H1 (cell line): ENCODE data around the gene FKBP2. TPM values are rescaled to one million over a fixed set of nuclear protein-coding genes. Genes with fewer than 3 reads are reported as not detected.

Source experiments
- ASH2L ChIP-seq: fragments of 200-600, 300-600 bp; sonication (generic); IDR thresholded peaks from one replicate; pipeline ENCODE4 v1.7.1; 2017; ENCODE audit warnings: low read length
- ATF2 ChIP-seq: IDR thresholded peaks from 2 replicates; pipeline ENCODE4 v1.6.1; 2012; ENCODE audit warnings: low read length, inconsistent platforms
- ATF3 ChIP-seq: IDR thresholded peaks from 2 replicates; pipeline ENCODE4 v1.6.1; 2011; ENCODE audit warnings: low read depth, mild to moderate bottlenecking, low read length; ENCODE audit not compliant: insufficient read depth
- BACH1 ChIP-seq: IDR thresholded peaks from 2 replicates; pipeline ENCODE4 v1.6.1; 2012; ENCODE audit warnings: low read length, improper control_type of control experiment
- CREB1 ChIP-seq: IDR thresholded peaks from 2 replicates; pipeline ENCODE4 v1.6.1; 2012; ENCODE audit warnings: inconsistent platforms
- E2F6 ChIP-seq: IDR thresholded peaks from 2 replicates; pipeline ENCODE4 v1.6.1; 2012; ENCODE audit warnings: inconsistent platforms
- EGR1 ChIP-seq: IDR thresholded peaks from 2 replicates; pipeline ENCODE4 v1.6.1; 2011; ENCODE audit warnings: low read depth, low read length, borderline replicate concordance
- GABPA ChIP-seq: IDR thresholded peaks from 2 replicates; pipeline ENCODE4 v1.6.1; 2011; ENCODE audit warnings: mild to moderate bottlenecking, low read length, moderate library complexity, borderline replicate concordance; ENCODE audit not compliant: insufficient read depth
- GTF2F1 ChIP-seq: IDR thresholded peaks from 2 replicates; pipeline ENCODE4 v1.6.1; 2012; ENCODE audit warnings: low read depth, low read length, improper control_type of control experiment, borderline replicate concordance
- KDM4A ChIP-seq: IDR thresholded peaks from one replicate; pipeline ENCODE4 v1.7.1; 2012; ENCODE audit warnings: low read depth, mild to moderate bottlenecking, moderate library complexity, low read length, inconsistent platforms; ENCODE audit not compliant: severe bottlenecking
- MAX ChIP-seq: IDR thresholded peaks from 2 replicates; pipeline ENCODE4 v1.6.1; 2012; ENCODE audit warnings: inconsistent platforms
- NANOG ChIP-seq: IDR thresholded peaks from 2 replicates; pipeline ENCODE4 v1.6.1; 2011; ENCODE audit warnings: low read length, low read depth, mild to moderate bottlenecking, inconsistent platforms; ENCODE audit not compliant: insufficient read depth, poor library complexity, severe bottlenecking
- NRF1 ChIP-seq: IDR thresholded peaks from 2 replicates; pipeline ENCODE4 v1.6.1; 2011; ENCODE audit warnings: mild to moderate bottlenecking, low read depth, low read length, improper control_type of control experiment
- PHF8 ChIP-seq: fragments of 200-600 bp; sonication (generic); conservative IDR thresholded peaks from 2 replicates; pipeline ENCODE4 v1.7.1; 2012; ENCODE audit warnings: low read depth, mild to moderate bottlenecking, inconsistent platforms, low read length, moderate library complexity
- POU5F1 ChIP-seq: IDR thresholded peaks from 2 replicates; pipeline ENCODE4 v1.6.1; 2011; ENCODE audit warnings: low read depth, mild to moderate bottlenecking, low read length, moderate library complexity
- RNF2 ChIP-seq: fragments of 200-900, 300-1000 bp; sonication (generic); IDR thresholded peaks from 2 replicates; pipeline ENCODE4 v1.7.1; 2016; ENCODE audit warnings: borderline replicate concordance, low read depth, mild to moderate bottlenecking, antibody characterized with exemption, low read length; ENCODE audit not compliant: poor library complexity, severe bottlenecking; ENCODE audit errors: missing control alignments
- SP1 ChIP-seq: IDR thresholded peaks from 2 replicates; pipeline ENCODE4 v1.6.1; 2011; ENCODE audit warnings: low read depth, low read length
- SRF ChIP-seq: IDR thresholded peaks from 2 replicates; pipeline ENCODE4 v1.6.1; 2011; ENCODE audit warnings: mild to moderate bottlenecking, low read depth, low read length, moderate library complexity
- TBP ChIP-seq: IDR thresholded peaks from 2 replicates; pipeline ENCODE4 v1.6.1; 2011; ENCODE audit warnings: low read depth, low read length, improper control_type of control experiment
- YY1 ChIP-seq: IDR thresholded peaks from 2 replicates; pipeline ENCODE4 v1.6.1; 2011; ENCODE audit warnings: low read depth, mild to moderate bottlenecking, low read length
- ZNF274 ChIP-seq: IDR thresholded peaks from 2 replicates; pipeline ENCODE4 v1.7.0; 2012; ENCODE audit warnings: low read length, borderline replicate concordance; ENCODE audit errors: extremely low read depth
- polyA plus RNA-seq, 7 experiments: library from polyadenylated mRNA; depleted of rRNA in 3 of 7; stranded (reverse) in 5 of 7; unstranded in 2 of 7; fragments of >200 nt in 5 of 7; fragments of 200-250 nt in 2 of 7; gene quantifications; 1 replicate in 5 of 7; 2 replicates in 1 of 7; 4 replicates in 1 of 7; pipeline versions ENCODE4 v1.2.1 to v1.2.3, GENCODE V29; 2011 to 2013; ENCODE audit warnings: missing spikeins in 2 of 7, mixed read lengths in 2 of 7
- total RNA-seq: library from RNA; stranded (reverse); fragmentation: NEBNext Ultra II Directional; extraction: Animal tissue kit (Norgen Biotek cat#: 25700); gene quantifications from 2 replicates; pipeline ENCODE4 v1.2.1, GENCODE V29; 2021

FKBP2 gene
- total and polyA plus RNA-seq, 2 of the 8 experiments (the other 6 are each of a cell fraction or from before 2014, with no cell fraction given) = 41.7 to 52.5 TPM

- TF ChIP-seq ATF3 = peak; percentile 81; the same call in 1 of the 2 replicates
- peak; percentile 66; the same call in 1 of the 2 replicates for TF ChIP-seq BACH1
- no peak for TF ChIP-seq NANOG
- peak; percentile 92 for TF ChIP-seq EGR1
- TF ChIP-seq TBP = peak; percentile 41; the same call in 1 of the 2 replicates
- TF ChIP-seq NRF1 = peak; percentile 59
- peak; percentile 42; the same call in 1 of the 2 replicates for TF ChIP-seq SRF
- TF ChIP-seq GTF2F1 = peak; percentile 82; the same call in 1 of the 2 replicates
- no peak for TF ChIP-seq RNF2
- TF ChIP-seq GABPA = peak; percentile 96
- peak; percentile 64 for TF ChIP-seq ASH2L
- TF ChIP-seq PHF8 = peak; percentile 37; the same call in 1 of the 2 replicates
- TF ChIP-seq MAX = 0 out of 2 replicates have a peak, but pooled peaks have one; percentile 17
- TF ChIP-seq CREB1 = peak; percentile 42; the same call in 1 of the 2 replicates
- no peak for TF ChIP-seq ZNF274
- peak; percentile 86 for TF ChIP-seq SP1
- no peak for TF ChIP-seq POU5F1
- peak; percentile 100 for TF ChIP-seq YY1
- TF ChIP-seq KDM4A = peak; percentile 32
- TF ChIP-seq ATF2 = peak; percentile 84
- peak; percentile 38; the same call in 1 of the 2 replicates for TF ChIP-seq E2F6
Measured at GRCh38 chr11:64269540-64270220, 28.8 kb downstream of the FKBP2 start (continued).
